ENCODE data around the gene SH2D1B.

DNA sequence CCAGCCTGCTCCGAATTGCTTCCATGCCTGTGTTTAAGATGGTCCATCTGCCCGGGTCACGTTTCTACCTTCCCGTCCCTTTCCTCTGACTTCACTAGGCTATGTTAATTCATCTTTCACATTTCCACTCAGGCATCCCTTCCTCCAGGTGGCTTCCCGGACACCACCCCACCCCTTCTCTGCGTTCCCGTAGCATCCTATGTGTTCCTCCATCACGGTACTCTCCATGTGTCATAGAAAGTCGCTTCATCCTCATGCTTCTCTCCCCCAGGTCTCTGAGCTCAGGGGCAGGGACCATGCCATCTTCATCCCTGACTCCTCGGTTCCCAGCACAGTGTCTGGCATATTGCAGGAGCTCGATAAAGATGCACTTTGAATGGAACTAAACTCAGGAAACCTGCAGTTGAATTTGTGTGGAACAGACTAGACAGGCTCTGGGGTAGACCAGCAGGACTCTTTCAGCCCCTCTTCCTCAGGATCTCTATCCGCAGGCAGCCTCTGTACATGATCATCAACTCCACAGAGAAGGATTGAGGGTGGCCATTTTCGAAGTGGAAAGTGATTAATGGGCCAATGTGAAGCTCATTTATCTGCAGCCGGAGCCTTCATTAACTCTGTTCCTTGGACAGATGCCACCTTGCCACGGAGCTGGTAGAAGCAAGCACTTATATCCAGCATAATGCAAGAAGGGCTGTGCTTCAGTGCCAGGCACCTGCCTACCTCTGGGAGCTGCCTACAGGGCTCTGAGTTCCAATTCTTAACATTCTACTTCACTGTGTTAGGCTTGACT lies 21.3 kb downstream of the SH2D1B start:
- TF ChIP-seq CEBPB (IDR thresholded peaks at IDR 0.05) (no peak), EGR1 (IDR thresholded peaks at IDR 0.05) (no peak)
